Activated CD4-positive, alpha-beta T cell treated with anti-CD3 and anti-CD28 coated beads for 48 hours (primary cell): Measurements from ENCODE around the gene RBM19.

Source experiments
- DNase-seq: peaks from one replicate; pipeline ENCODE4 v3.0.0-alpha.2; 2020

The RBM19 gene

DNA sequence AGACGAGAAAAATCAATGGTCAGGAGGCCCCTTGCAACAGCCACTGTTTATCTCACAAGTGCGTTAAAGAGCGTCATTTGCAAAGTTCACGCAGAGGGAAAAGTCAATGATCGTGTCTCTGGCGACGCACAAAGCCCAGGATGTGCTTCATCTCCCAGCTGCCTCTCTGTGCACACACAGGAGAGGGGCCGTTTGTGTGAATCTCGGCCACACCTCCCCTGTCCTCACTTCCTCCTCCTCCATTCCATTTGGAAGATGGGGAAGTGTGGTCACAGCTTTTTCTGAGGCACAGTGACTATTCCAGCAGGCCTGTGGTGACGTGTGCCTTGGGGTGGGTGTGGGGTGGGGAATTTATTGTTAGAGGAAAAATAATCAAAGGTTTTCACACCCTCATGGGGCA, 90.4 kb downstream of the RBM19 start:
- no peak for DNase-seq

GRCh38 chr12:113874999-113875561, 91.0 kb downstream of the RBM19 start:
- no peak for DNase-seq

GRCh38 chr12:113874326-113874725, 91.8 kb downstream of the RBM19 start:
- no peak for DNase-seq

GRCh38 chr12:113873740-113874139, 92.4 kb downstream of the RBM19 start:
- no peak for DNase-seq

DNA sequence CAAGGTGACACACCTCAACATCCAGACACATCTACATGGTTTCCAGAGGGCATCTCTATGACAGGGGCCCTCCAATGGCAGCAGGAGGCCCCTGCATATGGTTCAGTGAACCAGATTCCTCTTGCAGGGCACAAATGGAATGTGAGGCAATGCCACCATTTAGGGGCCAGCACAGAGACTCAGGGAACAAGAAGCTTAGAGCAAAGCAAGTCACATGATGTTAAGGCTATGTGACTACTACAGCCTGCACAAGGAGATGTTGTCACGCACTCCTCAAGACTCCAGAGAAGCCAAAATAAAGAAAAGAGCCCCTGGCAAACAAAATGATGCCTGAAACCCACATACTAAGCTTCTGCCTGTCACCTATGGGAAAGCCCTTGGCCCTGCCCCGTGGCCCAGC, 95.2 kb downstream of the RBM19 start:
- DNase-seq, result no peak

- DNase-seq, result no peak
Measured at GRCh38 chr12:113870035-113870434, 96.1 kb downstream of the RBM19 start.

GRCh38 chr12:113868365-113868764, 97.8 kb downstream of the RBM19 start:
- DNase-seq, result no peak

DNA sequence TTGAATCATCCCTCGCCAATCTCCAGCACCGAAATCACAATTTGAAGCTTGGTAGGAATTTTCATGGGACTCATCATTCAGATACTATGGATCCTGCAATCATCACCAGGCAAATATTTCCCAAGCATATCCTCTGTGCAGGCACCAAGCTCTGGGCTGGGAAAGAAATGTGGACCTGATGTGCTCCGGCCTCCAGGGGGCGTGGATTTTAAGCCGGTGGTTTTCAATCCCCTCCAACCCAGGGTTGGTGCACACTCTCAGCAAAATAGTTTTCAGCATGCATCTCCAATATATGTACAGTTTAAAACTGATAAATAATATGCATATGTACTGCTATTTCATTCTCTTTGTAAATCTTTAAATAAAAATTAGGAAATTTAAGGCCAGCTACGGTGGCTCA, 98.9 kb downstream of the RBM19 start:
- no peak for DNase-seq

DNA sequence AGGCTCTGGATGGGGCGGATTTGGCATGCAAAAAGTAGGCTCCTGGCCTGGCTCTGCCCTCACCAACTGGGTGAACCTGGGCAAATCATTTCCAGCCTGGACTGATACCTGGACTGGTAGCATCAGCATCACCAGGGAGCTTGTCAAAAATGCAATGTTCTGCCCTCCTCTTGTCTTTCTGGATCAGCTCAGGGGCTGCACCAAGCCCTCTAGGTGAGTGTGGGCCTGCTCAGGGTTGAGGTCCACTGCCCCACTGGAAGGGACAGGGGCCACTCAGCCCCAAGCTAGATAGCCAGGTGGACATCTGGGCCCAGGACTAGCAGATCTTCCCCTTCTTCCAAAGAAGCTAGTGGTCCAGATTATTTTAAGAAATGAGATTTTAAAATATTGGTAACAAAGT, 99.6 kb downstream of the RBM19 start:
- no peak for DNase-seq

DNA sequence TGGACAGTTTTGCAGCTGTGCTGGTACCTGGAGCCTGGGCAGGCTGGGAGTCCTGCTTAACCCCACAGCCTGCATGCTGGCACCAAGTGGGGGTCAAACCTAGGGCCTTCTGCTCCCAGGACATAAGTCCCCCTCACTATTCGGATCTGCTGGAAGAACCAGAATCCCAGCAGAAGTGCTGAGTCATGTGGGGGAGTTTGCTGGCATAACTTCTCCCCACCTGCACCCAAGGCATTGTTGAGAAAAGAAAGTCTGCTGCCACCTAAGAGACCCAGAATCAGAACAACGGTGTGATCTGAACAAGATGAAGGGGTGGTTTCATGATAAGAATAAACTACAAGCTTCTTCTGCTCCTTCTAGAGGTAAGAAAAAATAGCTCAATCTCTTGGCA, 102.7 kb downstream of the RBM19 start:
- no peak for DNase-seq

GRCh38 chr12:113862590-113863454, 103.3 kb downstream of the RBM19 start:
- no peak for DNase-seq

GRCh38 chr12:113861708-113862312, 104.3 kb downstream of the RBM19 start:
- no peak for DNase-seq

DNA sequence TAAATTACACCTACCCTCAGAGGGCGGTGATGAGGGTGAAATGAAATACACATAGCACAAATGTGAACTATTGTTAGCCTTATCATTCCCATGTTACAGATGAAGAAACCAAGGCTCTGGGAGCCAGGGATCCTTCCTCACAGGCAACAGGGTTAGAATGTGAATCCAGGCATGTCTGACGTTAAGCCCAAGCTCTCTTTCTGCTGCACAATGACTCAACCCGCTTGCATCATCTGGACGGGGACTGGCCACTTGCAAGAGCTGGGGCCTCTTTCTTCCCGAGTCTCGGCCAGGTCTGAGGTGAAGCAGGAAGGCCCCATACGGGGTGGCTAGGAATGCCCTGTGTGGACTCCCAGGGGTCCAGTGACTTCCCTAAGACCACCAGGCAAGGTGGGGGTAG, 105.2 kb downstream of the RBM19 start:
- DNase-seq, result no peak

- DNase-seq, result no peak
Measured at GRCh38 chr12:113860059-113860820, 105.9 kb downstream of the RBM19 start.

GRCh38 chr12:113858841-113859386, 107.2 kb downstream of the RBM19 start:
- DNase-seq, result no peak

DNA sequence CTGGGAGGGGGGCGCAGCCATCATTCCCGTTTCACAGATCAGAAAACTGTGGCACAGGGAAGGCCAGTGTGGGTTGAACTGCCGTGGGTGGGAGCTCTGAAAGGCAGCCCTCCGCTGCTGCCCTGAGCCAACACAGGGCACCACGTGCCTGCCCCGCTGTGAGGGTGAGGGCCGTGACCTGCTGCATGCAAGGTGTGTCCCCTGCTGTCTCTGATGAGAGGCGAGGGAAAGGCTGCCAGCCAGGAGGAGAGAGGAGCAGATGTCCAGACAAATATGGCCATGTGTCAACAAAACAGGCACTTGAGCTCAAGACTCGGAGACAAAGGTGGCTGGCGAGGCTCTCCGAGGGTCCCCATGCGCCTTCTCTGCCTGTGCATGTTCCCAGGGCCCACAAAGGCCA, 108.8 kb downstream of the RBM19 start:
- DNase-seq, result no peak

DNA sequence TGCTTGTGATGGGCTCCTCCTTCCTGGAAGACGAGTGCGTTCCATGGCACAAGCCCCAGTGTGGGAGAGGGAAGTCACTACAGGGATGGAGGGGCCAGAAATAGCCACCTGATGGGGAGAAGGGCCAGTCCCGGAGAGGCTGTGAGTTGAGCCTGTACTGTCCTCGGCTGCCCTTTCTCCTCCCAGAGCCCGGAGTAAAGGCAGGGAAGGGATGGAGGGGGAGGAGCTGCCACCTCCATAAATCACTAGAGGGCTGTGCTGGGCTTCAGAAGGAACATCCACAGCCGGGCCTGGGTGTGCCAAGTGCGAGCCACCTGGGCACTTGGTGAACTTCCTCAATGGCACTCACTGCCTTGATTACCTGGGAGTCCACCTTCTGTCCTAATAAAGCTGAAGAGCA, 110.1 kb downstream of the RBM19 start:
- no peak for DNase-seq

- no peak for DNase-seq
Measured at GRCh38 chr12:113854385-113855142, 111.6 kb downstream of the RBM19 start.

- DNase-seq, result no peak
Measured at GRCh38 chr12:113853491-113853890, 112.6 kb downstream of the RBM19 start.

- no peak for DNase-seq
Measured at GRCh38 chr12:113852695-113853490, 113.2 kb downstream of the RBM19 start.

DNA sequence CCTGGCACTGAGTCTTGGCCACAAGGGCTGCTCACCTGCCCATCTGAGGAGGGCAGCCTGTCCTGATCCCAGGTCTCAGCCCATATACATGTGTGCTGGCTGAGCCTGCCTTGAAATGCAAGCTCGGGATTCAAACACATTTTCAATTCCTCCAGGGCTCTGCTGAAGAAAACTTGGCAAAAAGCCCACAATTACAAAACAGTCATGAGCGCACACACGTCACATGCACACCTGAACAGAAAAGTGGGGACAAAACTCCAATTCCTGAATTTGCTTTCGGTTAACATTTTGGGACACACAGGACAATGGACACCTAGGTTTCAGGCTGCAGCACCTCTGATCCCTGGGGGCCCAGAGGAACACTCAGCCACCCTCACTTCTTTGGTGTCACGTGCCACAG, 113.9 kb downstream of the RBM19 start:
- DNase-seq, result no peak
